ENCODE data around the gene USH1C. TPM values are rescaled to one million over a fixed set of nuclear protein-coding genes. Genes with fewer than 3 reads are reported as not detected.

Gene USH1C
- total and polyA plus RNA-seq, 4 donors = 0.10 to 0.55 (median 0.13) TPM

DNA sequence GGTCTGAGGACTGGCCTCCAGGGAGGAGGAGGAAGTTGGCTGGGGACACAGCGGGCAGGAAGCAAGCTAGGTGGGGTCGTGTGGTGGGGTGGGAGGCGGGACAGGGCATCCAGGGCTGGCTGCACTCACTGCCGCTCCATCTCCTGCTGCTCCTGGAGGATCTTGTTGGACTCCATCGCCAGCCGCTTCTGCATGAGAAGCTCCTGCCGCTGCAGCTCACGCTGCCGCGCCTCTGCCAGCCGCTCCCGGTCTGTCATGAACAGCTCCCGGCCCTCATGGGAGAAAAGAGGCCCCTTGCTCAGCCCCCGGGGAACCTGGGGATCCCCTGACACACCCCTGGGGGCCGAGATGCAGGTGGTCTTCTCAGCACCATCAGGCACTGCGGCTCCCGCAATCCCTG, 21.6 kb downstream of the USH1C start:
- TF ChIP-seq, protein P1, sequence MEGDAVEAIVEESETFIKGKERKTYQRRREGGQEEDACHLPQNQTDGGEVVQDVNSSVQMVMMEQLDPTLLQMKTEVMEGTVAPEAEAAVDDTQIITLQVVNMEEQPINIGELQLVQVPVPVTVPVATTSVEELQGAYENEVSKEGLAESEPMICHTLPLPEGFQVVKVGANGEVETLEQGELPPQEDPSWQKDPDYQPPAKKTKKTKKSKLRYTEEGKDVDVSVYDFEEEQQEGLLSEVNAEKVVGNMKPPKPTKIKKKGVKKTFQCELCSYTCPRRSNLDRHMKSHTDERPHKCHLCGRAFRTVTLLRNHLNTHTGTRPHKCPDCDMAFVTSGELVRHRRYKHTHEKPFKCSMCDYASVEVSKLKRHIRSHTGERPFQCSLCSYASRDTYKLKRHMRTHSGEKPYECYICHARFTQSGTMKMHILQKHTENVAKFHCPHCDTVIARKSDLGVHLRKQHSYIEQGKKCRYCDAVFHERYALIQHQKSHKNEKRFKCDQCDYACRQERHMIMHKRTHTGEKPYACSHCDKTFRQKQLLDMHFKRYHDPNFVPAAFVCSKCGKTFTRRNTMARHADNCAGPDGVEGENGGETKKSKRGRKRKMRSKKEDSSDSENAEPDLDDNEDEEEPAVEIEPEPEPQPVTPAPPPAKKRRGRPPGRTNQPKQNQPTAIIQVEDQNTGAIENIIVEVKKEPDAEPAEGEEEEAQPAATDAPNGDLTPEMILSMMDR (IDR thresholded peaks at IDR 0.05; ENCODE audit: control extremely low read depth, extremely low read depth) = no peak
- DNase-seq (no peak), ATAC-seq (ENCODE audit: insufficient read depth, low FRiP score) (no peak)
- H3K9ac ChIP-seq (ENCODE audit: insufficient read depth in 1 of 2, low read length in 2 of 2) = no peak overlapping the region
- no peak overlapping the region for H3K4me3 ChIP-seq
- H3K27me3 ChIP-seq (ENCODE audit: control insufficient read depth in 3 of 3, insufficient read depth in 3 of 3, low read length in 2 of 3) = no peaks in the 10 kb centered on the region
- no peaks in the 10 kb centered on the region for H3K36me3 ChIP-seq (ENCODE audit: control insufficient read depth in 4 of 4, insufficient read depth in 4 of 4, low read length in 4 of 4)
- 84 to 85% methylated on average over 17 of the region's 17 CpGs for WGBS, 2 donors
- H3K4me1 ChIP-seq (ENCODE audit: control insufficient read depth in 5 of 5, insufficient read depth in 5 of 5, low read length in 5 of 5) = no peaks in the 10 kb centered on the region
- H3K9me3 ChIP-seq (ENCODE audit: control insufficient read depth in 4 of 4, insufficient read depth in 3 of 4, low read length in 3 of 4) = no peaks in the 10 kb centered on the region
- H3K27ac ChIP-seq (ENCODE audit: low read depth in 1 of 2, low read length in 1 of 2) = no peak overlapping the region

DNA sequence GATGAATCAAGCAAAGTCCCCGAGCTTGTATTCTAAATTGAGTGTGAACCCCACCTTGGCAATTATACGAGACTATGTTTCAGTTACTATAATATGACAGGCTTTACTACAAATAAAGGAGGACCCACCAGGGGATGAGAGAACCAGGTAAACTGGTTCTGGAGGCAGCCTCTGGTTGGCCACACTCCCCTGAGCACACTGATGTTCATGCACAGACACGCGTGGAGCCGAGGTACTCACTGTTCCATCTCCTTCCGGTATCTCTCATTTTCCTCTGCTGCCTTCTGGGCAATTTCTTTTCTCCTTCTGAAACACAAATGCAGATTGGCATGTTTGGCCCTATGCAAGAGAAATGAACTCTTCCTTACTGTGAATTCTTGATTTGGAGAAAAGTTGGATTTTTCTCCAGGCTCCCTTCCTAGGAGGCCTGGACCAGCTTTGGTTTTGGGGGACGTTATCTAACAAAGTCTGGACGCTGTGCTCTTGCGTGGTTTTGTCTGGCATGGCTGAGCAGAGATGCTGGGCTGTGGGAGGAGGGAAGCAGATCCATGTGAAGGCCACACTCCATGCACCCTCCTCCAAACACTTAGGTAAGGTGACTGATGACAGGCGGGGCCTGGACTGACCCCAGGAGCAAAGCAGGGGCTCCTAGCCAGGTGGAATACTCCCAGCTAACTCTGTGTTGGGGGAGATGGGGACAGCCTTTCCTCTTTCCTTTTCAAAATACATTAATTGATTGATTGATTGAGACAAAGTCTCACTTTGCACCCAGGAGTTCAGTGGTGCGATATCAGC, 22.9 kb downstream of the USH1C start:
- no peaks in the 10 kb centered on the region for H3K36me3 ChIP-seq (ENCODE audit: control insufficient read depth in 4 of 4, insufficient read depth in 4 of 4, low read length in 4 of 4)
- H3K4me1 ChIP-seq (ENCODE audit: control insufficient read depth in 5 of 5, insufficient read depth in 5 of 5, low read length in 5 of 5) = no peaks in the 10 kb centered on the region
- ATAC-seq (ENCODE audit: insufficient read depth, low FRiP score) (no peak), DNase-seq (no peak)
- no peak overlapping the region for H3K4me3 ChIP-seq
- WGBS, 2 donors = 85 to 96% methylated on average over 11 of the region's 11 CpGs
- no peak overlapping the region for H3K27ac ChIP-seq (ENCODE audit: low read depth in 1 of 2, low read length in 1 of 2)
- no peaks in the 10 kb centered on the region for H3K27me3 ChIP-seq (ENCODE audit: control insufficient read depth in 3 of 3, insufficient read depth in 3 of 3, low read length in 2 of 3)
- TF ChIP-seq, protein P1 (IDR thresholded peaks at IDR 0.05; ENCODE audit: control extremely low read depth, extremely low read depth) = no peak
- no peak overlapping the region for H3K9ac ChIP-seq (ENCODE audit: insufficient read depth in 1 of 2, low read length in 2 of 2)
- no peaks in the 10 kb centered on the region for H3K9me3 ChIP-seq (ENCODE audit: control insufficient read depth in 4 of 4, insufficient read depth in 3 of 4, low read length in 3 of 4)

DNA sequence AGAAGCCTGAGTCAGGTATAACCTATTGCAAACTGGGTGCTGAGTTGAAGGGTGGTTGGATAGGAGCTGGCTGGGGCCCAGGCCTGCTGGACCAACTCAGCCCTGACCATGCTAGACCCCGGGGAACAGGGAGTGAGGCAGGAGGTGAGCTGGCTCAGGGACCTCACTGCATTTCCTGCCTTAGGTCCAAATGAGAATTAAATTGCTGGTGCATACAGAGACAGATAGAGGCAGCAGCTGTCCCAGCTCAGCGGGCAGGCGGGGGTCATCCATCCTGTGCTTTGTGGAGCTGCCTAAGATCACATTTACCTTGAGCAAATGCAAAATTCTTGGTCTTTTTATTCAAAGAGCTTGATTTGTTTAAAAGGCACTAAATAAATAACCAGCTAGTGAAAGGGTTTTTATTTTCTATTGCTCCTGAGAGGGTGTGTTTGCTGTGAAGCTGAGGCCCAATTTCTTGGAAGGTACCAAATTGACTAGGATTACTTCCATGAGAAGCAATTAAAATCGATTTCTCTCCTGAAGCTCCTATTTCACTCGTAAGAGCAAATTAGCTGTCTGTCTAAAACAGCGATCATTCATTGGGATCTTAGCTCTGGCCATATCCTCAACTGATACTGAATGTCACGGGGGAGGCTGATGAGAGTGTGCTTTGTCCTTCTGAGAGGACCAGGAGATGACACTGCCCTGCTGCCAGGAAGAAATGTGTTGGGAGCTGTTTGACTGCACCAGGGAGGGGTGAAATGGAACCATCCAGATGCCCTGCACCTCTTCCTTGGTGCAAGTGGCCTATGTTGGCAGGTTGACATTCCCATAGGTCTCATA, 24.9 kb downstream of the USH1C start:
- no peak overlapping the region for H3K27ac ChIP-seq (ENCODE audit: low read depth in 1 of 2, low read length in 1 of 2)
- H3K9me3 ChIP-seq (ENCODE audit: control insufficient read depth in 4 of 4, insufficient read depth in 3 of 4, low read length in 3 of 4) = no peaks in the 10 kb centered on the region
- 82 to 84% methylated on average over 7 of the region's 7 CpGs for WGBS, 2 donors
- no peak overlapping the region for H3K4me3 ChIP-seq
- ATAC-seq (ENCODE audit: insufficient read depth, low FRiP score) = no peak
- DNase-seq = no peak
- no peaks in the 10 kb centered on the region for H3K36me3 ChIP-seq (ENCODE audit: control insufficient read depth in 4 of 4, insufficient read depth in 4 of 4, low read length in 4 of 4)
- no peak overlapping the region for H3K9ac ChIP-seq (ENCODE audit: insufficient read depth in 1 of 2, low read length in 2 of 2)
- no peaks in the 10 kb centered on the region for H3K27me3 ChIP-seq (ENCODE audit: control insufficient read depth in 3 of 3, insufficient read depth in 3 of 3, low read length in 2 of 3)
- H3K4me1 ChIP-seq (ENCODE audit: control insufficient read depth in 5 of 5, insufficient read depth in 5 of 5, low read length in 5 of 5) = peaks cover 0 to 2% (median 0%) of the 10 kb centered on the region in 5 donors
- TF ChIP-seq, protein P1 (IDR thresholded peaks at IDR 0.05; ENCODE audit: control extremely low read depth, extremely low read depth) = no peak

Data from lung (tissue), 12 donors.